T-helper 2 cell (primary cell): ENCODE measurements around the gene PNMA1.

Experiments
- DNase-seq, 5 experiments: peaks; one replicate each; pipeline versions ENCODE4 v3.0.0 to v3.0.0-alpha.2; 2012 to 2022

The PNMA1 gene

DNA sequence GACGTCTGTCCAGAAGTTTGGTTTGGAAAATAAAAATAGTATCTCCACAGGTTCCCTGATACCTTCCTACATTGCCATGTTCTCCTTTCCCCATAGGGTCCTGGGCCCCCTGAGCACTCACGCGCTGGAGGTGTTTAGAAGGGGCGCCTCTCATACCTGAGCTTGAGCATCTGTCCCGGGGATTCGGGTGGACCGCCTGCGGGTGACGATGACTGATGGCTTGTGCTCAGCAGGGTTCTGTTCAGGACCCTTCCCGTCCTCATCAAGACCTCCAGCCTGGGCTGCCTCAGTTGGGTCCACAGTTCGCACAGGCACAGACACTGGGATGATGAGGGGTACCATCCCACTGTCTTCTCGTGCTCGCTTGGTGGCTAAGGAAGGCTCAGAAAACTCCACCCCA lies 22.7 kb upstream of the PNMA1 start:
- no peak for DNase-seq

GRCh38 chr14:73732006-73732405 lies 17.8 kb upstream of the PNMA1 start:
- DNase-seq, result no peak

DNA sequence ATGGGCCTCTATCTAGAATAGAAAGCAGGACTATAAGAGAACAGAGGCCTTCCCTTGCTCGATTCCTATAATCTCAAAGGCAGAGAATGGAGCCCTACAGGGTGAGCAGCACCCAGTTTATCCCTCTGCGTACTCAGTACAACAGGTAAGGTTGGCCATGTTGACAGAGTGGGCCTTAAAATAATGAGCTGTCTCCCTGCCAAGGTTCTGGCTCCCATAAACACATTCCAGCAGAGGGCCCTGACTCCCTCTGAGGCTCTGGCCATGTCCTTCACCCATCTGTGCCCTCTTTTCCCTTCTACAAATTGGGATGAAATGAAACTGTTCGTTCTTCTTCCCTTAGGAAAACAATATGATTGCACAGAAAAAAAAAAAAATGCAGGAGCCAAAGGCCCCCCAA lies 16.9 kb upstream of the PNMA1 start:
- DNase-seq, result no peak

DNA sequence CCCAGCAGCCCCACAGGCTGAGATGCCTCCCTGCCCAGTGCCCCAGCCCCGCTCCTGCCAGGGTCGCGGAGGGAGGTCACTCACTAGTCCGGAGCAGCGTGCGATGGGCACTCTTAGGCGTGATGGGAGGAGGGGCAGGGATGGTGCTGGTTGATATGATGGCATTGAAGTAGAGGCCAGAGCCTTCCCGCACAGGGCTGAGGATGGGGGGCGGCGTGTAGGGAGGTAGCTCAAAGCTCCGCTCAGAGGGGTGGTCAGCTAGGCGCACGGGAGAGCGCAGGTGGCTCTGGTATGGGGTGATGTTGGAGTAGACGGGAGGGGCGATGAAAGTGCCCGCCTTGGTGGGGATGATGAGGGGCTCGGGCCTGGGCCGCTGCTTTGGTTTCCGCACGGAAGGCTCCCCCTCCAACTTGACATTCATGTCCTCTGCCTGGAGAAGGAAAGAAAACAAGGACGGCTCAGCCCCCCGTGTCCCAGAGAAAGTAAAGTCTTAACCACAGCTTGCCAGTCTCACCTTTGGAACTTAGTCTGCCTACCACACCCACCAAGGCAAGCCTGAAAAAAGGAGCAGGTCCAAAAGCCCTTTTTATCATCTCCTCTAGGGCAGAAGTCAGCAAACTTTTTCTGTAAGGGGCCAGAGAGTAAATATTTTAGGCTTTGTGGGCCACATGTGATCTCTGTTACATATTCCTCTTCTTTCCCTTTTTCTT lies 15.5 kb upstream of the PNMA1 start:
- no peak for DNase-seq

DNA sequence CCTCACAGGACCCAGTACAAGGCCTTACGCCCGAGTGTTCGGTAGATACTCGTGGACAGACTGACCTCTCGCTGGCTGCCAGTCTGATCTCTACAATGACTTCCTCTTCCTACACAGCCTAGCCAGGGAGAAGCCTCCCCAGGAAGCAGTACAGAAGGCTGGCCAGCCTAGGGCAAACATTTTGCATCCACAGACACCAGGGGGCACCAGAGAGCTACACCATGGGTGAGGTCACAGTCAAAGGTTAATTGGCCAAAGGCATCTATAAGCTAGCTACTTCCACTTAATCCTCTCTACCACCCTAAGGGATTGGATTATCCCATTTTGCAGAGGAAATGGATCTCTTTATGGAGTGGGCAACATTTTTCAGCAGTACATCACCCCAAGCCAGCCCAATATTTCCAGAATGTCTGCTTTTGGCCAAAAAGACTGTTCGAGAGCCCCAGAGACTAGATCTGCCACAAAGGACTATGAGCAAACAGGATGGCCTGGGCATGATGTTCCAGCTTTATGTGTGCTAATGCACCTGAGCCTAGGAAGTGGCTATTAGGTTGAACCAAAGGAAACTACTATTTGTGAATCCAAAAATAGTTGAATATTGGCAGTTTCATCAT lies 14.6 kb upstream of the PNMA1 start:
- peak; percentile 67 to 81 (median 74) for DNase-seq

- no peak for DNase-seq
Measured at GRCh38 chr14:73727166-73727565, 13.0 kb upstream of the PNMA1 start.

- DNase-seq, result no peak
Measured at GRCh38 chr14:73726025-73726961, 12.1 kb upstream of the PNMA1 start.

GRCh38 chr14:73725116-73726024 lies 11.2 kb upstream of the PNMA1 start:
- no peak for DNase-seq

GRCh38 chr14:73724696-73725095 lies 10.5 kb upstream of the PNMA1 start:
- DNase-seq, result no peak

GRCh38 chr14:73723797-73724661 lies 9.8 kb upstream of the PNMA1 start:
- no peak for DNase-seq

- peak in 1 of 5 experiments; percentile 39 for DNase-seq
Measured at GRCh38 chr14:73723406-73723796, 9.2 kb upstream of the PNMA1 start.

- no peak for DNase-seq
Measured at GRCh38 chr14:73722581-73722980, 8.4 kb upstream of the PNMA1 start.

DNA sequence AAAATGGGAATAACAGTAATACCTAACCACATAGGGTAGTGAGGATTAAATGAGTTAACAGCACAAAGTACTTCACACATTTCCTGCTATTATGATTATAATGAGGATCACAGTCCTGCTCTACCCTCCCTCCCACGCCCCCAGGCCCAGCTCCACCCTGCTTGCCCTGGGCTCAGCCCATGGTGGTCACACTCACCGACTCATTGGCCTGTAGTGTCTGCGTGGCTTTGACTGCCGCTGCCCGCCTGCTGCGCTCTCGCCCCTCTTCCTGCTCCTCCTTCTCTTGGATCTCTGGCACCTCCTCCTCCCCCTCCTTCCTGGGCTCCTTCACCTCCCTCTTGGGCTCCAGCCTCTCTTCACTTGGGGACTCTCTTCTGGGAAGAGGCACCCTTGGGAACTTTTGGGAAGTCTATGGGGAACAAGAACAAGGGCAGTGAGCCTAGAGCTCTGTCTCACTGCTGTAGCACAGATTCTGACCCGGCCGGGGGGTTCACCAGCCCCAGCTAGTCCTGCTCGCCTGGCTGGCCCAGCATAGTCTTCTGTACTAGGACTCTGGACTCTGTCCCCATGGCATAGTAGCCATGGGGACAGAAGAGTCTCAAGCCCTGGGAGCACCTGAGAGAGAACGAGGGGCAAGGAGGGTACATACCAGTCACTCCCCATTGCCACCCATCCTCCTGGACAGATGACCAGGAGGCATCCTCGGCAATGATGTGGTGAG lies 7.1 kb upstream of the PNMA1 start:
- no peak for DNase-seq

DNA sequence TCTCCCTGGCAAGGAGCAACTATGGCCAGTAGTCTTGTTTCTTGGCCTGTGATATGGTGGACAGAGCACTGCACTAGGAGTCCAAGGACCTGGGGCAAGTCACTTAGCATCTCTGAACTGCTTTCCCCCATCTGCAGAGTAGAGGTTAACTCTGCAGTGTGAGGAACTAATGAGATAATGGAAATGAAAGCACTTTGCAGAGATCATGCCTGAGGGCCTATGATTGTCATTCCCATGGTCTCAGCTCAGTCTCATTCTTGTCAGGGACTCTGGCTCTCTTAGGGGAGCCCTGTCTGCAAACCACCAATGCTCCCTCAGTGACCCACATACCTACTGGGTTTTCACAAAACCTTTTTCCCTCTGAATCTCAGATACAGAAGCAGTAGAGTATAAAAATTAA lies 6.5 kb upstream of the PNMA1 start:
- no peak for DNase-seq

DNA sequence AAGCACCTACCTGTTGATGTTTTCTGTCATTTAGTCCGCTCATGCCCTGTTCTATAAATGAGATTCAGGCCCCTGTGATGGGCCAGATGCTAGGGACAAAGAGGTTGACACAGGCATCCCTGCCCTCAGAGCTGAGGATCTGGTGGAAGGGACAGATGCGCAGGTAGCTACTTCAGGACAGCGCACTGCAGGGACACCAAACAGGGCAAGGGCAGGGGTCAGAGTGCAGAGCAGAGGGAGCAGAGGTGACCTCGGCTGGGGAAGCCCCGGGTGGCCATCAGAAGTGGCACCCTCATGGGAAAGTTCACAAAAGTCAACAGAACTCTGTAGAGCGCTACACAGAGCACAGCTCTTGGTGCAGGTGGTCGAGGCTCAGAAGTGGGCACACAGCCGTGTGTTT lies 5.6 kb upstream of the PNMA1 start:
- no peak for DNase-seq

DNA sequence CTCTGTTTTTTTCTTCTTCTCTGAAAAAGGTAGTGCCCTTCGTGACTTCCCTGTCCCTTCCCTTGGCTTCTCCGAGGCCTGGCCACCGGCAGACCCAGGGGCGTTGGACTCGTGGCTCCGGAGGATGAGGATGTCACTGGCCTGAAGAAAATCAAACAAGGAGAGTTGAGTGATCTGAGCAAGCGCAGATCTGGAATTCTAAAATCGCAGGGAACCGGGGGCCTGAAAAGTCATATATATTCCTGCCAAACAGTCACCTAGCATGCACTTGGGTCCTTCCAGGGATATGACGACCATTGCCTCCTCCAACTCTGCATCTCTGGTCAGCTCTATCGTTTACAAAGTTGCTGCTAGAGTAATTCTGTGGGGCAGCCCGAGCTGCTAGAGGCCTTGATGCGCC lies 5.2 kb upstream of the PNMA1 start:
- no peak for DNase-seq

- DNase-seq, result no peak
Measured at GRCh38 chr14:73718418-73719251, 4.5 kb upstream of the PNMA1 start.

GRCh38 chr14:73717711-73718417 lies 3.7 kb upstream of the PNMA1 start:
- no peak for DNase-seq

- DNase-seq, result no peak
Measured at GRCh38 chr14:73717266-73717665, 3.1 kb upstream of the PNMA1 start.
